ENCODE data around the gene PDE6B.
"Not testable (repeated sequence)": the region's sequence is repeated elsewhere in the genome, so short reads cannot be mapped to it uniquely, and the experiment has no call there.

The PDE6B gene

DNA sequence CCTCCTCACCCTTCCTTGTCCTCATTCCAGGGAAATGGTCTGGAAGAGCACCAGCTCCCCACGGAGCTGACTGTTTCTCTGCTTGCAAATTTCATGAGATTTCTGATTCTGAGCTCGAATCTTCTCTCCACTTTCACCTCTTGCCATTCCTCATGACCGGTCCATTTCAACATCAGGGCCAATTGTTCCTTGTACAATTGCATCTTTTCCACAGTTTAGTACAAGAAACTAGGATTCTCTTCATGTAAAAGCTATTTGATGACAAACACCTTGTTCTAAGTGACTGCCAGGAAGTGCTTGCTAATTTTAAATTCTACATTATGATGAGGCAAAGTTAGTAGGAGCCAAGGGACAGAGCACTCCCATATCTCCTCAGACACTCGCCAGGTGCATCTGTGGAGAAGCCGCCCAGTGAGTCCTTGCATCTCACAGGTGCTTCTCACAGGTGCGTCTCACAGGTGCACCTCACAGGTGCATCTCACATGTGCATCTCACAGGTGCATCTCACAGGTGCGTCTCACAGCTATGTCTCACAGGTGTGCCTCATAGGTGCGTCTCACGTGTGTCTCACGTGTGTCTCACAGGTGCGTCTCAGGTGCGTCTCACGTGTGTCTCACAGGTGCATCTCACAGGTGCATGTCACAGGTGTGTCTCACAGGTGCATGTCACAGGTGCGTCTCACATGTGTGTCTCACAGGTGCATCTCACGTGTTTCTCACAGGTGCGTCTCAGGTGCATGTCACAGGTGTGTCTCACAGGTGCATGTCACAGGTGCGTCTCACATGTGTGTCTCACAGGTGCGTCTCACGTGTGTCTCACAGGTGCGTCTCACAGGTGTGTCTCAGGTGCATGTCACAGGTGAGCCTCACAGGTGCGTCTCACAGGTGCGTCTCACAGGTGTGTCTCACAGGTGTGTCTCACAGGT lies 3.0 kb upstream of the PDE6B start:
- ATAC-seq, result no peak
- no peak for DNase-seq

DNA sequence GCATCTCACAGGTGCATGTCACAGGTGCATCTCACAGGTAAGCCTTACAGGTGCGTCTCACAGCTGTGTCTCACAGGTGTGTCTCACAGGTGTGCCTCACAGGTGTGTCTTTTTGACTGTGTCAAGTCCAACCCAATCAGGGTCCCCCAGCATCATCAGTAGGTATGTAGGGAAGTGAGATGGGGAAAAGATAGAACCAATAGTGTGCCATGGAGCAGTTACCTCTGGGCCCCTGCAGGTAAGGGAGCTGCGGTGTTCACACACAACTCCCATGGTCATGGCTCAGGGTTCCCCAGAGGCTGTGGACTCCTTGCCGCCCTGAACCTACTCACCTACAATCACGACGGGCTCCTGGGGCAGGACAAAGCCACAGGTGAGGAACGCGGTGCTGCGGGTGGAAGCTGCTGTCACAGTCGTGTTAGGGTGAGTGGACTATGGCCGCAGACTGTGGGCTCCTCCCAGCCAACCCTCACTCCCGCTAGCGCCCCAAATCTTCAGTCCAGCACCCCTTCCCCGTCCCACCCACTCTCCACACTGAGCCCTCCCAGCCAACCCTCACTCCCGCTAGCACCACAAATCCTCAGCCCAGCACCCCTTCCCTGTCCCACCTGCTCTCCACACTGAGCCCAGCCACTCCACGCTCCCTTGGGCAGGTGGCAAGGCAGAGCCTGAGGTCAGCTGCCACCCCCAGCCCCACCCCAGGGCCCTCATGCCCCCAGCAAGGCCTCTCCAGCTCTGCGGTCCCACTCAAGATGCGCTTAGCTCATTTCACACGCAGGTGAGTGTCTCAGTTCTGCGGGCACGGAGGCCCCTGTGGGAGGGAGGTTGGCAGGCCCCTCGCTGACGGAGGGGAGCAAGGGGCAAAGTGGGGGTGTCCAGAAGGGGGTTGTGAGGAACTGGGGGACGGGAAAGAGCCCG lies 2.1 kb upstream of the PDE6B start:
- DNase-seq, result no peak
- no peak for ATAC-seq

DNA sequence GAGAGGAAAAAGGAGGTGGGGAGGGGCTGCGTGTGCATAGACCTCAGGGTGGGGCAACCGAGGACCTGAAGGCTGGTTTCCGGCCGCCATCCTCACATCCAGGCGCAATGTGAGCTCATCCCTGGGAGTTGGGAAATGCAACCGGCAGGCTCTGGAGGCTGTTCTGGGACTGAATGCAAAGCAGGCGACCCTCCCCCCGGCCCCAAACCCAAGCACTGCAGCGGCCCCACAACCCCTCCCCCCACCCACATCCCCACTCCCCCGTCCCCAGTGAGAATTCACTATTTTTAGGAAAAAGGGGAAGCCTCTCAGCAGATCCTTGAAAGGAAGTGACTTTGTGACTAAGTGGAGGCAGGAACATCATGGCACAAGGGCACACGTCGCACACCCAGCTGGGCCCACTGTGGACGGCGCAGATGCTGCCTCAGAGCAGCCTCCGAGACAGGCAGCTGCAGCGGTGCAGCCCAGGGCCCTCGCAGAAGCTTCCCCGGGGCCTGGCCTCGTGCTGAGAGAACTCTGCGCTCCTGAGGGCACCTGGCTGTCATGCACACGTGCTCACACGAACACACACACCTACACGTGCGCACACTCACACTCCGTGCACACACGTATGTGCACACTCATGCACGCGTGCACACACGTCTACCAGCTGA lies 1.3 kb upstream of the PDE6B start:
- DNase-seq (no peak), ATAC-seq (no peak)

DNA sequence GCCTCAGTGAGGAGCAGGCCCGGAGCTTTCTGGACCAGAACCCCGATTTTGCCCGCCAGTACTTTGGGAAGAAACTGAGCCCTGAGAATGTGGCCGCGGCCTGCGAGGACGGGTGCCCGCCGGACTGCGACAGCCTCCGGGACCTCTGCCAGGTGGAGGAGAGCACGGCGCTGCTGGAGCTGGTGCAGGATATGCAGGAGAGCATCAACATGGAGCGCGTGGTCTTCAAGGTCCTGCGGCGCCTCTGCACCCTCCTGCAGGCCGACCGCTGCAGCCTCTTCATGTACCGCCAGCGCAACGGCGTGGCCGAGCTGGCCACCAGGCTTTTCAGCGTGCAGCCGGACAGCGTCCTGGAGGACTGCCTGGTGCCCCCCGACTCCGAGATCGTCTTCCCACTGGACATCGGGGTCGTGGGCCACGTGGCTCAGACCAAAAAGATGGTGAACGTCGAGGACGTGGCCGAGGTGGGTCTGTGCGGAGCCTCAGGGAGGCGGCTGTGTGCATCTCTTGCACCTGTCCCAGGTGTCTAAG lies 323 bp downstream of the PDE6B start:
- ATAC-seq (no peak), DNase-seq (no peak)

DNA sequence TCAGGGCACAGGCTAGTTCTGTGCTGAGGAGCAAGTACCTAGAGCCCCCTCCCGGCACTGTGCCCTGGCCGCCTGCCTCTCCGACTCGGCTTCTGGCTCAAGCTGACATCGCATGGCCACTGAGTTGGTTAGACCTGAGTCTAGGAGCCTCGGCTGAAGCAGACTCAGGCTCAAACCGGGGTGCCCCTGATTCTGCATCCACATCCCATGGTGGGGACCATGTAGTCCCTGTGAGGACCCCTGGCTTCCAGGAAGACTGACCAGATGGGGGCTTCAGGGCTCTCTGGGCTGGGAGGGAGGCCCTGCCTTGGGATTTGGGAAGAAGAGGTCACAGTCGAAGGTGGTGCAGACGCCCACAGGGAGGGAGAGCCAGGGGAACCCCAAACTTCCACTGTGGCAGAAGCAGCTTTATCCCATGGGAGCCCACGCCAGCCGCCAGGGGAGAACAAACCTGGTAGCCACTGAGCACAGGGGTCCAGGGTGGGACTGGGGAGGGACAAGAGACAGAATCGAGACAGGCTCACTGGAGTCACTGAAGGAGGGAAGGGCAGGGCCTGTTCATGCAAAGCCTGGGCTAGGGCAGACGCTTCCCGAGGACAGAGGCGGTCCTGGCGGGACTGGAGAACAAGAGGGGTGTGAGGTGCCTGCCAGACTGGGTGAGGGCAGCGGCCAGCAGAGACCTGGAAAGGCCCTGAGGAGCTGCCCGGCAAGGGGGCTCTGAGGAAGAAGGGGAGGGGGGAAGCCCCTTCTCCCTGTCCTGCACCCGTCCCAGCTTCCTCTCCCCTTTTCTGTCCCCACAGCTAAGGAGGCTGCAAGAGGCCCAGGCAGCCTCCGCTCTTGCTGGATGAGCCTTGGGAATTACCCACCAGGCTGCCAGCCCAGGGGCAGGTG lies 1.1 kb downstream of the PDE6B start:
- DNase-seq (no peak), ATAC-seq (no peak)

DNA sequence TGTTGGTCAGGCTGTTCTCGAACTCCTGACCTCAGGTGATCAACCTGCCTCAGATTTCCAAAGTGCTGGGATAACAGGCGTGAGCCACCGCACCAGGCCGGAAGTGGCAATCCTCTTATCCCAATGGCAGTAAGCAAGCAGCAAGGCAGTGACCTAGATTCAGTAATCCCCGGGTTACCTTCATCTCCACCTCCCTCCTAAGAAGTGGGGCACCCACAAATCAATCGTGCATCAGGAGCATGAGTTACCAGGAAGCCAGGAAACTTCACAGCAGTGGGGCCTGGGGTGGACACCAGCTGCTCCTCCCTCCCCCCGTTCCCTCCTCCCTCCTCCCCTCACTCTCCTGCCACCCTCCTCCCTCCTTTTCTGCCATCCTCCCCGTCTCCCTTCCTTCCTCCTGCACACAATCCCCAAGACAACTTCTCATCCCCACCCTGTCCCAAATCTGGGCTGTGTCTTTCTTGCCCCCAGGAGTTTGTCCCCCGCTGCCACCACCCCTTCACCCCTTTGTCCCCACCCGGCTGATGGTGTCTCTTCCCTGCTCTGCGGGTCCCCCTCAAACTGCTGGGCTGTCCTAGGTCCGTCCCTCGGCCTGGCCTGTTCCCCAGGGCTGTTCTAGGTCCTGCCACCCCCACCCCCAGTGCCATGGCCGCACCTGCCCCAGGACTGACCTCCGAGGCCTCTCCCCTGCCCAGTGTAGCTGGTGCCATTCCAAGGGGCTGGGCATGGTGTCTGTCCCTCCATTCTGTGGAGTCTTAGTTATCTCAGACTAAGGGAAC lies 2.2 kb downstream of the PDE6B start:
- DNase-seq (no peak), ATAC-seq (no peak)

DNA sequence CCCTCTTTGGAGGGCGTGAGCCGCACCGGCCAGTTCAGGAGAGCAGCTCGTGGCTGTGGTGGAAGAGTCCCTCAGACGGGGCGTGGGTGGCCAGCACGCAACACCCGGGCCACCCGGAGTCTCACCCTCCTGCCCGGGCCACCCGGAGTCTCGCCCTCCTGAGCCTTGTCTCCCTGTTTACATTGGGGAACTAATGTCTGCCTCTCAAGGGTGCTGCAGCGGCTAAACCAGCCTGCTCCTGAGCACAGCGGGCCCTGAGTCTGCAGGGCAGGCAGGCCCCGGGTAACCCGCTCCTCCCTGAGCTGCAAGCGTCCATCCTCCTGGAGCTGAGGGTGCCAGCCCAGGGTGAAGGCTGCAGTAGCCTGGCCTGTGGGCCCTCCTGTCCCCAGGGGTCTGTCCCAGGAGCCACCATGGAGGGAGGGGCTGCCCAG lies 3.0 kb downstream of the PDE6B start:
- DNase-seq, result no peak
- ATAC-seq, result no peak

DNA sequence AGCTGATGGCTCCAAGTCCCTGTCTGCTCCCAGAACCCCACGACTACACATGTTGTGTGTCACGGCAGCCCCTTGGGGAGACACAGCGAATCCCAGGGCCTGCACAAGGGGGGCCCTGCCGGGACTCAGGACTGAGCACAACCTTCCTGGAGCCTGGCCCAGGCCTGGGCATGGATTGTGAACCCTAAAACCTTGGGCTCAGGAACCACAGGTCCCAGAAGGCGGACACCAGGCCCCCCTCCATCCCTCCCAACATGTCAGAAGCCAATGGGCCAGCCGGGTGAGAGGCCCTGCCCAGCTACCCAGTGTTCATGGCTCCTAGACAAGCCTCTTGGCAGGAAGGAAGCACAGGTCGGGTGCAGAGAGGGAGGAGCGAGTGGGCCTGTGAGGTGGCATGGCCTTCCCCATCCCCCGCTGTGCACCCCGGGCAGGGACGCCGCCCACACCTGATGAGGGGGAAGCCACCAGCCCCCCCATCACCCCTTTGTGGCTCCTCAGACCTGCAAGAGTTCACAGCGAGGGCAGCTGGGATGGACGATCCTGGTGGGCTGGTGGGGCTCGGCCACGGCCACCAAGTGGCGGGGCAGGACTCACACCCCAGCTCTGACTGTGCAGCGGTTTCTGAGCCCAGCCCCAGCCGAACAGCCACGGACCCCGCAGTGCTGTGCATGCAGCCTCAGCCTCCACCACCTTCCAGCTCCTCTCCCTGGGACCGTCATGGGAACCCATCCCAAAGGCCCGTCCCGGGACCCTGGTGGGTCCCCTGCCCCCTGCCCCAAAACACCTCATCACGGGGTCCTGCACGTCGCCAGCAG lies 3.7 kb downstream of the PDE6B start:
- no peak for ATAC-seq
- no peak for DNase-seq

DNA sequence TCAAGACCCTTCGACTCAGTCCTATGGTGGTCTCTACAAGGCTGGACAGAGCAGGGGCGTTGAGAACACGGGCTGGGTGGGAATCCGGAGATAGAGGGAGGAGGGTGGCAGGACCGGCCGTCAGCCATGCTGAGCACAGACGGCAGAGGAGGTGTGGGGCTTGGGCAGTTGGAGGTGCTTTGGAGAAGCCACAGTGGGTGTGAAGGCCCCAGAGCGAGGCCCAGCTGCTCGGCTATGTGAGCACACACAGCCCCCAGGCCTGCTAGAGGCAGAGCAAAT lies 4.2 kb downstream of the PDE6B start:
- DNase-seq, result no peak
- no peak for ATAC-seq

DNA sequence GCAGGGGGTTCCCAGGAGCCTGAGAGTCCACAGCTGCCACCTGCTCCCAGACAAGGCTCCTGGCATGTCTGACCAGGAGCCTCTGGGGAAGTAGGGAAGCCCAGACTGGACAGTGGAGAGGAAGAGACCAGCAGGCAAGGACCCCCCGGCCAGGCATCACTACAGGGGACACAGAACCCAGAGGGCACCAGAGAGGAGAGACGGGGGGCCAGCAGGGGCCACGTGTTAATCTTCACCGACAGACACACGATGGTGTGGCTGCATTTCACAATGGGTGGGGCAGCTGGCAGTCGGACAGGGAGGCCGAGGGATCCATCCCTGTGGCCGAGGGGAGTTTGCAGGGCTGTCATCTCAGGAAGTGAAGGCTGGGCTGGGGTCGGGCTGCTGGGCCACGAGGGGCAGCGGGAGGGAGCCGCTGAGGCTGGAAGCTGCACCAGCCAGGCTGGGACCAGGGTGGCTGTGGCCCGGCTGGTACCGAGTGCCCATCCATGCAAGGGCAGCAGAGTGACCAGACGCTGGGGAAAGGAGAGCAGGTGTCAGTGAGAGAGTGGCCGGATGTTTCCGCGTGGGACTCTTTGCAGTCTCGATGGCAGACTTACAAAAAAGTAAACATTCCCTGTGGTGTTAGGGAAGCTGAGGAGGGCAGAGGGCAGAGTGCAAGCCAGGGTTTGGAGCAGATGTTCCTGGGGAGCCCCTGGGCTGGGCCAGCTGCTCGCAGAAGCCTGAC lies 4.7 kb downstream of the PDE6B start:
- DNase-seq, result no peak
- ATAC-seq, result no peak

DNA sequence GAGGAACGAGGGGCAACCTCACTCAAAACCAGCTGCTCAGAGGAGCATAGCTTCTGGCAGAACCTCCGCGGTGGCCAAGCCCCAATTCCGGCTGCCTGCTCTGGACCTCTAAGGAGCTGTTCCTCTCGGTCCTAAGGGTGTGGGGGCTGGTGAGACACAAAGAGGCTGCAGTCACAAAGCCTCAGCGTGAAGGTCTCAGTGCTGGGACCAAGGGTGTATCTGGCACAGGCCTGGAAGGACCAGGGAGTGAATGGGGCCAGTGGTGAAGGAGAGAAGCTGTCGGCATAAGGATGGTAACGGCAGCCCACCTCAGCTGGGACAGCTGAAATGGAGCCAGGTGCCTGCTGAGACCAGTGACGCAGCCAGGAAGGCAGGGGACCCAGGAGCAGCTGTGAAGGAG lies 5.3 kb downstream of the PDE6B start:
- DNase-seq, result no peak
- ATAC-seq, result no peak

DNA sequence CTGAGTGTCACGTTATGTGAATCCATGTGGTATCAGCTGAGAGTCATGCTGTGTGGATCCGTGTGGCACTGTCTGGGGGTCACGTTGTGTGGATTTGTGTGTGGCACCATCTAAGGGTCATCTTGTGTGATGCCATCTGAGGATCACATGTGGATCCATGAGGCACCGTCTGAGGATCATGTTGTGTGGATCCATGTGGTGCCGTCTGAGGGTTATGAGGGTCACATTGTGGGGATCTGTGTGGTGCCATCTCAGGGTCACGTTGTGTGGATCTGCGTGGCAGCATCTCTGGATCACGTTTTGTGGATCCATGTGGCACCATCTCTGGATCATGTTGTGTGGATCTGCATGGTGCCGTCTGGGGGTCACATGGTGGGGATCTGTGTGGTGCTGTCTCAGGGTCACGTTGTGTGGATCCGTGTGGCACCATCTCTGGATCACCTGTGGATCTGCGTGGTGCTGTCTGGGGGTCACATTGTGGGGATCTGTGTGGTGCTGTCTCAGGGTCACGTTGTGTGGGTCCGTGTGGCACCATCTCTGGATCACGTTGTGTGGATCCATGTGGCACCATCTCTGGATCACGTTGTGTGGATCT lies 6.9 kb downstream of the PDE6B start:
- no peak for DNase-seq
- ATAC-seq, result no peak

DNA sequence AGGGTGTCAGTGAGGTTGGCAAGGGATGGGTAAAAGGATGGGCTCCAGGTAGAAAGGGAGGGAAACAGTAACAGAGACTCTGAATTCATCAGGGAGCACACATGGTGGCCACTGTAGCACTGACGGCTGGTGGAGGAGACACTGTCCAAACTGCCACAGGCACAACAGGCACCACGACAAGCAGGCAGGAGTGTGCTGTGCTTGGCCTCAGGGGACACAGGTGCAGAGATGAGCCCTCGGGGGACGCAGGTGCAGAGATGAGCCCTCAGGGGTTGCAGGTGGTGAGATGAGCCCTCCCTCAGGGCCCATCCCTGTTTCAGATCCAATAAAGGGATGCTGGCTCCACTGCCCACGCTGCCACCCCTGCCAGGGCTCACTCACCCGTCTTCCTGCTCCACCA lies 7.6 kb downstream of the PDE6B start:
- no peak for ATAC-seq
- no peak for DNase-seq

DNA sequence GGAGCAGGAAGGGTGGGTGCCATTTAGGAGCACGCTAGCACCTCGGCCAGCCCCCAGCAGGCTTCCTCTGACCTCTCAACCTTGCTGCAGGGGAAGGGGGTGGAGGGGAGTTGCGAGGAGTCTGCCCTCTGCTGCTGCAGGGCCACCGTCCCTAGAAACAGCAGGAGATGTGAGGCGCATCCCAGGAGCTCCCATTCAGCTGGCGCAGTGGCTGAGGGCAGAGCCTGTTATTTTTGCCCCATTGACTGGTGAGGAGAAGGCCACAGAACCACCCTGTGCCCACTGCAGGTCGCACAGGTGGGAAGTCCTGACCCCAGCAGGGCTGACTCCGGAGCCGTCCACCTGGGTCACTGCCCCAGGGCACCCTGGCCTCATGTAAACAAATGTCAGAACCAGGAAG lies 8.0 kb downstream of the PDE6B start:
- ATAC-seq (peak; percentile 12), DNase-seq (no peak)

DNA sequence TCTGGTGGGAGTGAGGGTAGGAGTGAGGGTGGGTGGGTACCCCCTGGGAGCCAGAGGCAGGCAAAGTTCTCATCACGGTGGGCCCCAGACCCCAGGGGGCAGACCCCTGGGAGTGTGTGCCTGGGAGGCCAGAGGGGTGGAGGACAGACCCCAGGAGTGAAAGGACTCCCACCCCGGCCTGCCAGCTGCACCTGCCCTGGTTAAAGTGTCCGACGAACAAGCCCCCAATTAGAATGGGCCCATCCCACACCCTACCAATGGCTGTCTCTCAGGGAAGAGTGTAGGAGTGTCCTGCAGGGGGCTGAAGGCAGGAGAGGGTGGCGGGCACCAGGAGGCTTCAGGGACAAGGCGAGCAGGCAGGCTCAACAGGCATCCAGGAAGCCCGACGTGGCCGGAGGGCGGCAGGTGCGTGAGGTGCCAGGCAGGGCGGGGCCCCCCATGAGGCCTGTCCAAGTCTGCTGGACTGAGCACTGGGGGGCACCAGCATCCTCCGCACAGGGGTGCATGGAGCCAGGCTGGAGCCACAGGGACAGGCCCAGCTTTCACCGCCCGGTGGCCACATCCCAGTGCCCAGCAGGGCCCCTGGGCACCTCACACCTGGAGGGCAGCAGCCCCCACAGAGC lies 8.7 kb downstream of the PDE6B start:
- DNase-seq, result no peak
- no peak for ATAC-seq

DNA sequence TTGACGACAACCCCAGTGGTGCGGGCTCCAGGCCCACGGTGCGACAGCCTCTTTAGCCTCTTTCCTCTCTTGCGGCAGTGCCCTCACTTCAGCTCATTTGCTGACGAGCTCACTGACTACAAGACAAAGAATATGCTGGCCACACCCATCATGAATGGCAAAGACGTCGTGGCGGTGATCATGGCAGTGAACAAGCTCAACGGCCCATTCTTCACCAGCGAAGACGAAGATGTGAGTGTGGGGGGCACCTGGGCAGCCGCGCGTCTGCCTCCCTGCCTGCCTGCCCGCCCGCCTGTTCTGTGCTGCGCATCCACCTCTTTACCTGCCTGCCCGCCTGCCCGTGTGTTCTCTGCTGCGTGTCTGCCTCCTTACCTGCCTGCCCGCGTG lies 9.2 kb downstream of the PDE6B start:
- no peak for DNase-seq
- no peak for ATAC-seq

DNA sequence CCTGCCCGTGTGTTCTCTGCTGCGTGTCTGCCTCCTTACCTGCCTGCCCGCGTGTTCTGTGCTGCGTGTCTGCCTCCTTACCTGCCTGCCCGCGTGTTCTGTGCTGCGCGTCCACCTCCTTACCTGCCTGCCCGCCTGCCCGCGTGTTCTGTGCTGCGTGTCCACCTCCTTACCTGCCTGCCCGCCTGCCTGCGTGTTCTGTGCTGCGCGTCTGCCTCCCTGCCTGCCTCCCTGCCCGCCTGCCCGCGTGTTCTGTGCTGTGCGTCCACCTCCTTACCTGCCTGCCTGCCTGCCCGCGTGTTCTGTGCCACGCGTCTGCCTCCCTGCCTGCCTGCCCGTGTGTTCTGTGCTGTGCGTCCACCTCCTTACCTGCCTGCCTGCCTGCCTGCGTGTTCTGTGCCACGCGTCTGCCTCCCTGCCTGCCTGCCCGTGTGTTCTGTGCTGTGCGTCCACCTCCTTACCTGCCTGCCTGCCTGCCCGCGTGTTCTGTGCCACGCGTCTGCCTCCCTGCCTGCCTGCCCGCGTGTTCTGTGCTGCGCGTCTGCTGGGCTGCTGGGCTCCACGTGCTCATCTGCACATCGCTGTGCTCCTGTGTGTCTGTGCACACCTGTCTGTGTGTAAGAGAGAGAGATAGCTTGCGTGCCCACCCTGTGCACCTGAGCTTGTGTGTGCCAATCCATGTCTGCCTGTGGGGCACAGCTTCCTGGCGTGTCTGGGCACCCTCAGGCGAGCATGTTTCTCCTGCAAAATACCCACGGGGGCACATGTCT lies 9.9 kb downstream of the PDE6B start:
- ATAC-seq, result not testable (repeated sequence)

More for the DNA sequence above, 9.9 kb downstream of the PDE6B start:
- DNase-seq, result not testable (repeated sequence)
